ENCODE results near the gene ATXN1. TPM values are rescaled to one million over a fixed set of nuclear protein-coding genes. Genes with fewer than 3 reads are reported as not detected.

The ATXN1 gene
- total and polyA plus RNA-seq, 2 of the 13 experiments (the other 11 are each of a cell fraction or from before 2014, with no cell fraction given) = 20.7 to 39.5 TPM

GRCh38 chr6:16659466-16660156 lies 101.6 kb downstream of the ATXN1 start:
- Histone ChIP-seq H3K36me3 (replicated peaks in 1 of 2; ENCODE audit: control insufficient read depth in 1 of 2, insufficient read depth in 2 of 2, low read length in 2 of 2) (peaks cover 10 to 26% of the 10 kb centered on the region in 2 experiments), H3K9me3 (ENCODE audit: low read length) (peaks cover 9% of the 10 kb centered on the region), H3K4me2 (ENCODE audit: low read depth, low read length) (no peak overlapping the region), H2AFZ (ENCODE audit: low read length) (no peak overlapping the region), H3K79me2 (ENCODE audit: insufficient read depth, low read length) (no peaks in the 10 kb centered on the region), H4K20me1 (ENCODE audit: insufficient read depth, low read length) (no peaks in the 10 kb centered on the region), H3K27ac (ENCODE audit: extremely low read length, insufficient read depth, low read length) (no peak overlapping the region), H3K9ac (ENCODE audit: insufficient read depth, low read depth, low read length) (no peak overlapping the region), H3K4me1 (ENCODE audit: insufficient read depth, low read length) (peaks cover 20% of the 10 kb centered on the region), H3K4me3 (replicated peaks in 1 of 3; ENCODE audit: insufficient read depth in 1 of 3, low read depth in 2 of 3, low read length in 3 of 3) (no peak overlapping the region), H3K27me3 (ENCODE audit: control insufficient read depth in 1 of 2, insufficient read depth in 2 of 2, low read length in 2 of 2) (no peaks in the 10 kb centered on the region)
- WGBS (ENCODE audit: low lambda C conversion rate) = 94% methylated on average over 6 of the region's 6 CpGs
- ATAC-seq = no peak
- peak; percentile 12 for FAIRE-seq
- intact Hi-C loops (cut with micrococcal nuclease; ENCODE audit: unreplicated experiment) (no loop called here), in situ Hi-C loops (cut with HindIII; ENCODE audit: extremely low pct_ligation_motif_present, low pct_unique_long_range_greater_than_20kb) (no loop called here)
- BruUV-seq (replicated peaks) = no TSS peak
- DNase-seq (ENCODE audit: low spot score) = no peak
- CTCF ChIA-PET (ENCODE audit: low intra/inter-chr PET ratio, low total read pairs) = no interaction called here
- POLR2A ChIA-PET = no interaction called here
- TF ChIP-seq BORCS8-MEF2B (CRISPR knock-in tag; IDR thresholded peaks at IDR 0.05) (no peak), NFYB (CRISPR knock-in tag; IDR thresholded peaks at IDR 0.05) (no peak), PHF5A (CRISPR knock-in tag; IDR thresholded peaks at IDR 0.05; ENCODE audit: low read depth, unreplicated experiment) (no peak), ZMYM2 (CRISPR knock-in tag; IDR thresholded peaks at IDR 0.05) (no peak), ZNF142 (CRISPR knock-in tag; IDR thresholded peaks at IDR 0.05) (no peak), KLF9 (CRISPR knock-in tag; IDR thresholded peaks at IDR 0.05; ENCODE audit: low read depth) (no peak), AKNA (CRISPR knock-in tag; IDR thresholded peaks at IDR 0.05; ENCODE audit: borderline replicate concordance) (no peak), EZH2 (conservative IDR thresholded peaks at IDR 0.05; ENCODE audit: low read depth, low read length) (no peak), NCOA5 (CRISPR knock-in tag; IDR thresholded peaks at IDR 0.05) (no peak), CREB1 (IDR thresholded peaks at IDR 0.05) (no peak), CREB1 (CRISPR knock-in tag; IDR thresholded peaks at IDR 0.05) (no peak), CCAR2 (optimal IDR thresholded peaks at IDR 0.05; ENCODE audit: low read depth, low read length) (no peak), ZNF644 (CRISPR knock-in tag; IDR thresholded peaks at IDR 0.05; ENCODE audit: low read depth) (no peak), ZIK1 (CRISPR knock-in tag; IDR thresholded peaks at IDR 0.05; ENCODE audit: borderline replicate concordance, low read depth) (no peak)
